Amniotic epithelial cell (primary cell): Measurements from ENCODE around the gene UGDH.
"Not testable (repeated sequence)": the region's sequence is repeated elsewhere in the genome, so short reads cannot be mapped to it uniquely, and the experiment has no call there.

Source experiments
- DNase-seq: peaks from one replicate; pipeline ENCODE4 v3.0.0-alpha.2; 2010; ENCODE audit warnings: low read depth

Gene UGDH

DNA sequence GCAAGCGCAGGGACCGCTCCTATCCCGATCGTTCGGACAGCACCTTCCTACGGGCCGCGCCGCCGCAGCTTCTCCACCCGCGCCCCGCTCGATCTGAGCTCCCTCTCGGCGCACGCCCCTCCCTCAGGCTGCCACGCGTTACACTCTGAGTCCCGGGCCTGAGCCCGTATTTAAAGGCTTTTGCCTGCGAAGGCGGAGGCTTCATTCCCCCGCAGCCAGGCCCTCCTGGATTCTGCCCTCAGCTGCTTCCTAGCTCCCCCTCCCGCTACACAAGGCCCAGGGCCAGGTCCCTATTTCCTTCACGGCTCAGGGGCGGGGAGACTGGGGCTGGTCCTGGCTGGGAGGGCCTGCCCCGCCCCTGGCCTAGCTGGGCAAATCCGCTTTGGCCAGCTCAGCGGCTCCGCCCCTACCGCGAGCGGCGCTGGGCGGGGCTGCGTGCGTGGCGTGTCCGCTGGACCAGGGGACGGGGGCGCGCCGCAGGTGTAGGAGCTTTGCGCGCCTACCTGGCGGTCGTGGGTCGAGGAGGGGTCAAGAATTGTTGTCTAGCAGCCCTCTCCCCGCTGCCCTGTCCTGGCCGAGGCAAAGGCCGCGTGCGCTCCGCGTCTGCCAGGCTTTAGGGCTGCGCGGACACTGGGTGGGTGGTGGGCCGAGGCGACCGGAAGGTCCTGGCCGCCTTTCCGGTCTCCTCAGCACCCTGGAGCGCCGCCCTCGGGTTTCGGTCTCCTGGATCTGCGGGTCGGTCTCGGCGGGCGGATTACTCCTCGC, at the start of gene UGDH:
UGDH (minus strand) TSS at position 144 of the 765 bp plus-strand sequence. CDS start 5,927 bp downstream, outside the sequence.
- DNase-seq = peak; percentile 99

GRCh38 chr4:39574946-39575345, 47.7 kb upstream of the UGDH start:
- DNase-seq = peak; percentile 38

- no peak for DNase-seq
Observed at GRCh38 chr4:39571504-39571903, 44.3 kb upstream of the UGDH start.

GRCh38 chr4:39571054-39571453, 43.8 kb upstream of the UGDH start:
- peak; percentile 29 for DNase-seq

DNA sequence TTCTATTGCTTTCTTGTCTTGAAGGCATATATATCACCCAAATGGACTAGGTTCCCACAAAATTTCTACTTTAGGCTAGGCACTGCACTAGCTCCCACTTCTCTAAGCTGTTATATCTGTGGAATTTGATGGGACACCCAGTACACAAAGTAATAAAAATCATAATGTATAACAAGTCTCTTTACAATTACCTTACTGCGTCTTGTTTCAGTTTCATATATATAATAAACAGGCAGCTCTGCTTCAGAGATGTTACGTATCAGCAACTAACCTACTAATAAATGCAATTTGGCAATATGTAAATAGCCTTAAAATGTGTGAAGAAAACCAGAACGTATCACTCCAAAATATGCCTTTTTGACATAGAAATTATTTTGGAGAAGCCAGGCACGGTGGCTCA, 42.0 kb upstream of the UGDH start:
- no peak for DNase-seq

- no peak for DNase-seq
Observed at GRCh38 chr4:39568805-39569204, 41.6 kb upstream of the UGDH start.

DNA sequence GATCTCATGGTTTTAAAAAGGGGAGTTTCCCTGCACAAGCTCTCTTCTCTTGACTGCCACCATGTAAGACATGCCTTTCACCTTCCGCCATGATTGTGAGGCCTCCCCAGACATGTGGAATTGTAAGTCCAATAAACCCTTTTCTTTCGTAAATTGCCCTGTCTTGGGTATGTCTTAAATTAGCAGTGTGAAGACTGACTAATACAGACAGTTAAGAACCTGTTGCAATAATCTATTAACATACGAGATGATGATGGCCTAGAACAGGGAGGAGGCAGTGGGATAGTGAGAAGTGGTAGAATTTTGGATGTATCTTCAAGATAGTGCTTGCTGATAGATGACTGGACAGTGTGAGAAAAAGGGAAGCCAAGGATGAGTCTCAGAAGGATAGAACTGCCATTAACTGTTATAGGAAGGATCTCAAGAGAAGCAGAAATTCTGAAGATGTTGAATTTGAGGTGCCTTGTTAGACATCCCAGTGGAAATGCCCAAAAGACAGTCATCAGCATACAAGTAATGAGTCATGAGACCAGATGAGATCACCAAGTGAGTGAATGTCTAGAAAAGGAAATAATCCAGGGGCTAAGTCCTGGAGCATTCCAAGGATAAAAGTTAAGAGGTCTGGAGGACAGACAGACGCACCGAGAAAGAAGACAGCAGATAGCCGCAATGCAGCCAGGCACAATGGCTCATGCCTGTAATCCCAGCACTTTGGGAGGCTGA, 38.8 kb upstream of the UGDH start:
- peak; percentile 95 for DNase-seq

GRCh38 chr4:39563346-39563847, 36.2 kb upstream of the UGDH start:
- DNase-seq = no peak

DNA sequence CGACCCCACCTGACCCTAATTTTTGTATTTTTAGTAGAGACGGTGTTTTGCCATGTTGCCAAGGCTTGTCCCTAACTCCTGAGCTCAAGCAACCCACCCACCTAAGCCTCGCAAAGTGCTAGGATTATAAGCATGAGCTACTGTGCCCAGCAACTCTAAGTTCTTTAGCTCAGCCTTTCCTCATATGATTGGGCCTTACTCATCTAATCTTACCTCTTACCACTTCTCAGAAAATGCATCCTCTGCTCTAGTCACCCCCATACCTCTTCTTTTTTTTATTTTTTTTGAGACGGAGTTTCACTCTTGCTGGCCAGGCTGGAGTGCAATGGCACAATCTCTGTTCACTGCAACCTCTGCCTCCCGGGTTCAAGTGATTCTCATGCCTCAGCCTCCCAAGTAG, 35.6 kb upstream of the UGDH start:
- no peak for DNase-seq

DNA sequence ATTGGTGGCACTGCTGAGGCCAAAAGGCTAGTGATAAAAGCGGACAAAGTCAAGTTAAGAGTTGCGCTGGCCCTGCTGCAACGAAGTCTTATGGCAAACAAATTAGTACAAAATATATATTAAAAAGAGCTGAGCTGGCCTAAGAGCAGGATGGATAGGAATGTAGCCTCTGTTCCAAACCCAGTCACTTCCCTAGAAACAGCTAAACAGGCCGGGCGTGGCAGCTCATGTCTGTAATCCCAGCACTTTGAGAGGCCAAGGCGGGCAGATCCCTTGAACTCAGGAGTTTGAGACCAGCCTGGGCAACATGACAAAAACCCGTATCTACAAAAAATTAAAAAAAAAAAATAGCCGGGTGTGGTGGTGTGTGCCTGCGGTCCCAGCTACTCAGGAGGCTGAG, 32.4 kb upstream of the UGDH start:
- DNase-seq = no peak

DNA sequence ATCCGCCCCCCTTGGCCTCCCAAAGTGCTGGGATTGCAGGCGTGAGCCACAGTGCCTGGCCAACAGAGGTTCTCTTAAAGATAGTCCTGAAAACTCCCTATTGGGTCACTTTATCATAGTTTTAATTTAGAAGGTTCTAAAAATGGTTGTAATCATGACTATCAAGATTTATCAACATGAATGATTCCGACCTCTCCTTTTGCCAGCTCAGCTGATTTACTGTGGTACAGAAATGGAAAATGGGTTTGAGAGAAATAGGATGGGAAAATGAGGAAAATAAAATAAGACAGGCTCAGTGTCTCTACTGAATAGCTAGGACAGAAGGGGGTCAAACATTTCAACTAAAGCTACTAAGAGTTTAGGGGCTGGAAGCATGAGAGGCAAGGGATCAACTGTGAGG, 28.2 kb upstream of the UGDH start:
- no peak for DNase-seq

- peak; percentile 48 for DNase-seq
Observed at GRCh38 chr4:39548425-39549067, 21.3 kb upstream of the UGDH start.

DNA sequence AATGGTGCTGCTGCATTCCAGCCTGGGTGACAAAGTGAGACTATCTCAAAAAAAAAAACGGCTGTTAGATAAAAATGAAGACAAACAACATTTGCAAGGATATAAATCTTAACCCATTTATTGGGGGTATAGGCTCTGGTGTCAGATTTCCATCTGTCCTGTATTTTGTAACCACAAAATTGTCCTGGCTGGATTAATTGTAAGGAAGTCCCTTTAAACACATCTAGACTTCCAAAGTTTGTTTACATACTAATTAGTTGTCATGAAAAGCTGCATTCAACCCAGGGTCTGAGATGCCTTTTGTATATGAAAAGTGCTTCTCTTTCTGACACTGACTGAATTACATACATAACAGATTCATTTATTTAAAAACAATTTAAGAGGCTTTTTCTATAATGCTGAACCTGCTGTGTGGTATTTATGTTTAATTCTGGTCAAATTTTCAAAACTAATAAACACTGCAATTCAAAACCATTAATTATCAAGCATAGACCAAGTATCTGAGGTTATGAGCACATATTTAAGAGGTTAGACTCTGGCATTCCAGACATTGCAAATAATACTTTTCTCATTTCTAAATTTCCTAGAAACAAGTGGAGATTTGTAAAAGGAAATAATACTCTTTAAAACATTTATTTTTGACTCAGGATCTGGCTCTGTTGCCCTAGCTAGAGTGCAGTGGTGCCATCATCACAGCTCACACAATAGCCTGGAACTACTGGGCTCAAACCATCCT, 17.5 kb upstream of the UGDH start:
- peak; percentile 43 for DNase-seq

DNA sequence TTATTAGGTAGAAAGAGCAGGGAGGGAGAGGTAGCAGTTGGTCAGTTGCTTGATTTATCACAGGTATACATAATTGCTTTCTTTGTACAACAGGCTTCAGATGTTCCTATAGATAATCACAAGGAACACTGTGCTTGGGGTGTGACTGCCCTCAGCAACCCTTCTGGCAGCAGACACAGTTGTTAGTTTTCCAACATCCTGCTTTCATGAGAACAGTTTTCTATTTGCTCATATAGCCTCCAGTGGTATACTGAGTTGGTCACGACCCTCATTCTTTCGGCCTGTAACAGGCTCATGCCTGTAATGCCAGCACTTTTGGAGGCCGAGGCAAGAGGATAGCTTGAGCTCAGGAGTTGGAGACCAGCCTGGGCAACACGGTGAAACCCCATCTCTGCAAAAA, 16.8 kb upstream of the UGDH start:
- not testable (repeated sequence) for DNase-seq

DNA sequence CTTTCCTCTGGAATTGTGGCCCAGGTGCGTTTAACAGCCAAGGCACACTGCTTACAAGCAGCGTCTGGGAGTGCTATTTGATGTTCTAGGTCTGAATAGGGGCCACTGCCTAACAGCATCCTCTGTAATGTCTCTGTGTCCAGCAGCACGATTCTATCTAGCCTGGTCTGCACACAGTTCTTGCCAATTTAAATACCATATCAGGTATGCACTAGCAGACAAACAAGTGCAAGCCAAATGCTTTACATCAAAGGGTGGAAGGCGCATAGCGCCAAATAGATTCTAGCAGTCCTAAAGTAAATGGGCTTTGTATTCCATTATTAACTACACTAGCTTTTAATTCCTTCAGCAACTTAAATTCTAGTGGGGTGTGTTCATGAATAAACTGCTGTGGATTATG, 15.8 kb upstream of the UGDH start:
- no peak for DNase-seq

DNA sequence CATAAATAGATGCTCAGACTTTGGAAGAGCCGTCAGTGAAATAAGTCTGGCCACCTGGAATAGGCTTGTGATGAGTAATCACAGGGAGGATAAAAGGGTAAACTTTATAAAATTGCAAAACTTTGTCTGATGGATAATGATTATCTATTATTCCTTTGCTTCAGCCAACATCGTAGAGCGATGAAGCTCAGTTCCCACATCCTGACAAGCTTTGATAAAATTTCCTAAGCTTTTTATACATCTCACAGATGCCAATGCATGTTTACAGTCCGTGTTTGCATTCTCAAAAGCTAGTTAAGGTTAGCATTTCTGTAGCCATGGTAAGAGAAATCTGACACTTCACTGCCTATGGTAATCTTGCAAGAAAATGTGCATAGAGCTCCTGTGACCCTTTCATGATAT, 15.4 kb upstream of the UGDH start:
- DNase-seq = no peak

- DNase-seq = peak; percentile 56
Observed at GRCh38 chr4:39541987-39542610, 14.9 kb upstream of the UGDH start.

- DNase-seq = no peak
Observed at GRCh38 chr4:39539089-39539611, 11.9 kb upstream of the UGDH start.

GRCh38 chr4:39533541-39533940, 6.3 kb upstream of the UGDH start:
- no peak for DNase-seq

- DNase-seq = not testable (repeated sequence)
Observed at GRCh38 chr4:39532237-39532636, 5.0 kb upstream of the UGDH start.

GRCh38 chr4:39530682-39531081, 3.4 kb upstream of the UGDH start:
- no peak for DNase-seq
